GM19035 (cell line): ENCODE measurements around the gene SPESP1.

Experiments
- ATAC-seq: cut with Tn5 transposase; IDR thresholded peaks from one replicate; pipeline ENCODE4 v1.9.1; 2021; ENCODE audit not compliant: unreplicated experiment

Gene SPESP1

GRCh38 chr15:68930268-68931022 lies at the start of gene SPESP1:
Gene SPESP1, plus strand, starts transcription at chr15:68930525. Its CDS starts 129 bp downstream, at chr15:68930654.
- no peak for ATAC-seq

- ATAC-seq: no peak
These were observed 45.3 kb upstream of the SPESP1 start for GRCh38 chr15:68885070-68885469.

- ATAC-seq: no peak
These were observed 43.2 kb upstream of the SPESP1 start for GRCh38 chr15:68887120-68887519.

GRCh38 chr15:68887819-68888218 lies 42.5 kb upstream of the SPESP1 start:
- no peak for ATAC-seq

GRCh38 chr15:68888419-68888818 lies 41.9 kb upstream of the SPESP1 start:
- ATAC-seq: no peak

- ATAC-seq: no peak
These were observed 36.1 kb upstream of the SPESP1 start for GRCh38 chr15:68894208-68894607.

- no peak for ATAC-seq
These were observed 34.1 kb upstream of the SPESP1 start for GRCh38 chr15:68896178-68896577.

GRCh38 chr15:68897016-68897415 lies 33.3 kb upstream of the SPESP1 start:
- no peak for ATAC-seq

GRCh38 chr15:68900027-68900426 lies 30.3 kb upstream of the SPESP1 start:
- ATAC-seq: no peak

GRCh38 chr15:68907396-68907923 lies 22.9 kb upstream of the SPESP1 start:
- ATAC-seq: no peak

- ATAC-seq: no peak
These were observed 20.7 kb upstream of the SPESP1 start for GRCh38 chr15:68909601-68910100.

GRCh38 chr15:68910341-68910740 lies 20.0 kb upstream of the SPESP1 start:
- no peak for ATAC-seq

- no peak for ATAC-seq
These were observed 19.5 kb upstream of the SPESP1 start for GRCh38 chr15:68910816-68911215.

GRCh38 chr15:68921926-68922325 lies 8.4 kb upstream of the SPESP1 start:
- ATAC-seq: no peak

- no peak for ATAC-seq
These were observed 5.3 kb upstream of the SPESP1 start for GRCh38 chr15:68924866-68925560.

- ATAC-seq: no peak
These were observed 2.7 kb downstream of the SPESP1 start for GRCh38 chr15:68933001-68933400.

GRCh38 chr15:68934341-68934740 lies 4.0 kb downstream of the SPESP1 start:
- ATAC-seq: no peak

- no peak for ATAC-seq
These were observed 5.1 kb downstream of the SPESP1 start for GRCh38 chr15:68935400-68935937.

- no peak for ATAC-seq
These were observed 9.2 kb downstream of the SPESP1 start for GRCh38 chr15:68939501-68939900.

- ATAC-seq: no peak
These were observed 21.5 kb downstream of the SPESP1 start for GRCh38 chr15:68951813-68952212.

- no peak for ATAC-seq
These were observed 27.4 kb downstream of the SPESP1 start for GRCh38 chr15:68957696-68958095.

GRCh38 chr15:68958597-68958996 lies 28.3 kb downstream of the SPESP1 start:
- ATAC-seq: no peak
